A673 (cell line): ENCODE results near the gene TBCEL. TPM values are rescaled to one million over a fixed set of nuclear protein-coding genes. Genes with fewer than 3 reads are reported as not detected.
A peak's percentile ranks its signal among the peaks of the same experiment; 100 is the strongest.
"Not testable (repeated sequence)": the region's sequence is repeated elsewhere in the genome, so short reads cannot be mapped to it uniquely, and the experiment has no call there.

Source experiments
- BruUV-seq: library from RNA; stranded (reverse); fragments of 400-500 nt; replicated peaks from 2 replicates; lab custom pipeline; 2021; lab: Mats Ljungman, UMichigan
- CTCF ChIA-PET: fragments of 300-600 bp; sonication (Branson Sonifier 250); formaldehyde crosslinking; loops from one replicate; lab custom pipeline; 2022; ENCODE audit warnings: antibody characterized with exemption; lab: Charles Lee
- POLR2A ChIA-PET: fragments of 300-600 bp; sonication (Branson Sonifier 250); formaldehyde crosslinking; loops from one replicate; lab custom pipeline; 2022; ENCODE audit warnings: antibody characterized with exemption; ENCODE audit not compliant: low non-redundant PET; lab: Charles Lee
- DNase-seq: peaks from one replicate; pipeline ENCODE4 v3.0.0-alpha.2; 2015; ENCODE audit warnings: low spot score
- H3K27ac ChIP-seq: fragments of 200-600 bp; sonication (generic); 2 replicates; pipeline ENCODE4 v1.5.1; 2016; ENCODE audit warnings: mixed run types, low read depth, mild to moderate bottlenecking, mixed read lengths, antibody characterized with exemption, low read length; ENCODE audit not compliant: poor library complexity, severe bottlenecking
- H3K27me3 ChIP-seq: fragments of 200-600 bp; sonication (generic); replicated peaks from 2 replicates; pipeline ENCODE4 v1.6.1; 2017; ENCODE audit warnings: mixed run types, low read depth, mild to moderate bottlenecking, mixed read lengths, antibody characterized with exemption, low read length; ENCODE audit not compliant: insufficient read depth, poor library complexity
- H3K36me3 ChIP-seq: fragments of 200-600 bp; sonication (generic); 2 replicates; pipeline ENCODE4 v1.6.1; 2016; ENCODE audit warnings: mixed run types, mild to moderate bottlenecking, mixed read lengths, antibody characterized with exemption, low read length; ENCODE audit not compliant: insufficient read depth, poor library complexity, severe bottlenecking
- H3K4me1 ChIP-seq: fragments of 200-600 bp; sonication (generic); 2 replicates; pipeline ENCODE4 v1.6.1; 2017; ENCODE audit warnings: mixed run types, mild to moderate bottlenecking, mixed read lengths, antibody characterized with exemption, low read length; ENCODE audit not compliant: insufficient read depth, poor library complexity, severe bottlenecking
- H3K4me3 ChIP-seq: fragments of 200-600 bp; sonication (generic); 2 replicates; pipeline ENCODE4 v1.5.1; 2016; ENCODE audit warnings: low read depth, mixed run types, mild to moderate bottlenecking, mixed read lengths, low read length; ENCODE audit not compliant: poor library complexity, severe bottlenecking
- H3K9me3 ChIP-seq: fragments of 200-600 bp; sonication (generic); 2 replicates; pipeline ENCODE4 v1.6.1; 2016; ENCODE audit warnings: mixed run types, low read depth, mild to moderate bottlenecking, mixed read lengths, antibody characterized with exemption, low read length; ENCODE audit not compliant: poor library complexity, severe bottlenecking
- CTCF ChIP-seq: fragments of 300-800, 200-600 bp; sonication (generic); conservative IDR thresholded peaks from 2 replicates; pipeline ENCODE4 v1.5.1; 2017; ENCODE audit warnings: low read depth, mild to moderate bottlenecking, antibody characterized with exemption, low read length, moderate library complexity, mixed read lengths
- EZH2 ChIP-seq: fragments of 200-600 bp; sonication (generic); IDR thresholded peaks from 2 replicates; pipeline ENCODE4 v1.6.1; 2017; ENCODE audit warnings: borderline replicate concordance, low read depth, mild to moderate bottlenecking, mixed read lengths, antibody characterized with exemption, low read length; ENCODE audit not compliant: poor library complexity, severe bottlenecking
- intact Hi-C: fragments of 100-400 bp; cut with micrococcal nuclease; formaldehyde crosslinking; loops from one replicate; pipeline ENCODE4 v1.10.0; 2022; ENCODE audit not compliant: unreplicated experiment
- total RNA-seq: library from RNA; stranded (reverse); gene quantifications from 2 replicates; pipeline ENCODE4 v1.2.3, GENCODE V29; 2021

Gene TBCEL
- total RNA-seq, 1 experiment from 2014 or later, result 22.4 TPM

- no peak for DNase-seq
- intact Hi-C loops, result no loop called here
- Histone ChIP-seq H3K36me3 (no peaks in the 10 kb centered on the region), H3K9me3 (no peaks in the 10 kb centered on the region), H3K4me3 (no peak overlapping the region), H3K4me1 (no peaks in the 10 kb centered on the region), H3K27ac (no peak overlapping the region), H3K27me3 (peaks cover 31% of the 10 kb centered on the region)
- CTCF ChIA-PET, result no interaction called here
- TF ChIP-seq CTCF, result no peak
- no peak for TF ChIP-seq EZH2
- no TSS peak for BruUV-seq
- POLR2A ChIA-PET, result no interaction called here
These were observed 11.8 kb upstream of the TBCEL start for GRCh38 chr11:121012091-121012490.

GRCh38 chr11:121018746-121019145 is 5.2 kb upstream of the TBCEL start:
- Histone ChIP-seq H3K9me3 (no peaks in the 10 kb centered on the region), H3K36me3 (no peaks in the 10 kb centered on the region), H3K27ac (no peak overlapping the region), H3K4me3 (no peak overlapping the region), H3K27me3 (peaks cover 29% of the 10 kb centered on the region), H3K4me1 (peaks cover 4% of the 10 kb centered on the region)
- no peak for DNase-seq
- POLR2A ChIA-PET, result no interaction called here
- CTCF ChIA-PET, result no interaction called here
- intact Hi-C loops, result no loop called here
- no TSS peak for BruUV-seq
- TF ChIP-seq CTCF (no peak), EZH2 (no peak)

GRCh38 chr11:121021718-121022117 is 2.2 kb upstream of the TBCEL start:
- POLR2A ChIA-PET, result not testable (repeated sequence)
- H3K27me3 ChIP-seq, result peaks cover 25% of the 10 kb centered on the region

GRCh38 chr11:121024989-121025388 is 1.1 kb downstream of the TBCEL start:
- intact Hi-C loops, result no loop called here
- Histone ChIP-seq H3K36me3 (no peaks in the 10 kb centered on the region), H3K9me3 (no peaks in the 10 kb centered on the region), H3K4me1 (peaks cover 14% of the 10 kb centered on the region), H3K27ac (no peak overlapping the region), H3K27me3 (peaks cover 3% of the 10 kb centered on the region), H3K4me3 (peak overlapping the region; percentile 80)
- POLR2A ChIA-PET, result no interaction called here
- no TSS peak for BruUV-seq
- CTCF ChIA-PET, result interaction anchor here (0.6 kb wide), 1 partner anchor 80 kb away, joined by 3 read pairs; no protein-coding TSS in a partner anchor
- DNase-seq, result no peak
- TF ChIP-seq CTCF (no peak), EZH2 (no peak)

More at GRCh38 chr11:121021718-121022117, 2.2 kb upstream of the TBCEL start:
- H3K36me3 ChIP-seq, DNase-seq, CTCF ChIA-PET, BruUV-seq, intact Hi-C loops, H3K9me3 ChIP-seq, H3K4me3 ChIP-seq, H3K27ac ChIP-seq: not testable (repeated sequence)
- peaks cover 14% of the 10 kb centered on the region for H3K4me1 ChIP-seq
